GM18909 (cell line): ENCODE data around the gene IPO8.
"Not testable (repeated sequence)": the region's sequence is repeated elsewhere in the genome, so short reads cannot be mapped to it uniquely, and the experiment has no call there.

Experiments used
- ATAC-seq: cut with Tn5 transposase; IDR thresholded peaks from one replicate; pipeline ENCODE4 v1.9.1; 2021; ENCODE audit warnings: mild to moderate bottlenecking; ENCODE audit not compliant: unreplicated experiment, poor library complexity

The IPO8 gene

DNA sequence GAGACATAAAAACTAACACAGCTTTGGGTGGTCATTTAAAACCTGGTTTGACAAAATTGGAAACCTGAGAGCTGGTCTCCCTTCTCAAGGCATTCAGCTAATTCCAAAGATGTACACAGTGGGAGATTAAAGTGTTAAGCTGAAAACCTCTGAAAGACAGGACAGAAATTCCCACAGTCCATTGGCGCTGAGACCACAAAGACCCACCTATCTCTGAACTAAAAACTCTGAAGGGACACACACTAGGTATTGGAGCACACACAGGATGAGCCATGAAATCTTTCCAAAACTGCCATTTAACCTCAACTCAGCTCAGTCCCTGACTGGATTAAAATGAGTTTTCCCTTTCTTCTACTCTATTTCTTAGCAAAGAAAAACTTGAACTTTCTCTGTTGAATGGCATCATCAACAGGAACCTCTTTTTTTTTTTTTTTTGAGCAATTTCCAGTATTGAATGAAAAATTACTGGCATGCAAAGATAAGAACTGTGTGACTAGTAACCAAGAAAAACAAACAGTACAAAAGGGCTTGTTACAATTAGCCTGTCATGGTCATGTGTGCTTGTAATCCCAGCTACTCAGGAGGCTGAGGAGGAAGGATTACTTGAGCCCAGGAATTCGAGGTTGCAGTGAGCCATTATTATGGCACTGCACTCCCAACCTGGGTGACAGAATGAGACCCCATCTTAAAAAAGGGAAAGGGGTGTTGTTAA is 82.4 kb downstream of the IPO8 start:
- ATAC-seq = no peak

DNA sequence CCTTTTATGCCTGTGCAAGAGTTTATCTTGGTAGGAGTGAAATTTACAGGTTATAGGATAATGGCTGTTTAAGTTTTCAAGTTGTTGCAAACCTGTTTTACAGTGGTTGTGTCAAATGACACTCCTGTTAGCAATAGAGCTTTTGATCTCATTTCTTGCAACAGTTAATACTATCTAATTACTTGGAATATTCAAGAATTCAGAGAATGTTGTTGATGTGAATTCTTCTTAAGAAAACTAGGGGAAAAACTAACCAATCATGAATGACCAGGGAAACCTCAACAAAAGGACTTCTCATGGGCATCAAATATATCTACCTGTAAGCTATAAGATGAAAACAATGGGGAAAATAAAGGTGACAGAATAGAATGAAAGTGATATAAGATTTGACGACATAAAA is 85.0 kb downstream of the IPO8 start:
- ATAC-seq = no peak

DNA sequence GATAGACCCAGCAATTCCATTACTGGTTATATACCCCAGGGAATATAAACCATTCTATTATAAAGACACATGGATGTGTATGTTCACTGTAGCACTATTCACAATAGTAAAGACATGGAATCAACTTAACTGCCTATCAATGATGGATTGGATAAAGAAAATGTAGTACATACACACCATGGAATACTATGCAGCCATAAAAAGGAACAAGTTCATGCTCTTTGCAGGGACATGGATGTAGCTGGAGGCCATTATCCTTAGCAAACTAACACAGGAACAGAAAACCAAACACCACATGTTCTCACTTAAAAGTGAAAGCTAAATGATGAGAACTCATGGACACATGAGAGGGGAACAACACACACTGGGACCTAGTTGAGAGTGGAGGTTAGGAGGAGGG is 85.8 kb downstream of the IPO8 start:
- ATAC-seq = not testable (repeated sequence)

DNA sequence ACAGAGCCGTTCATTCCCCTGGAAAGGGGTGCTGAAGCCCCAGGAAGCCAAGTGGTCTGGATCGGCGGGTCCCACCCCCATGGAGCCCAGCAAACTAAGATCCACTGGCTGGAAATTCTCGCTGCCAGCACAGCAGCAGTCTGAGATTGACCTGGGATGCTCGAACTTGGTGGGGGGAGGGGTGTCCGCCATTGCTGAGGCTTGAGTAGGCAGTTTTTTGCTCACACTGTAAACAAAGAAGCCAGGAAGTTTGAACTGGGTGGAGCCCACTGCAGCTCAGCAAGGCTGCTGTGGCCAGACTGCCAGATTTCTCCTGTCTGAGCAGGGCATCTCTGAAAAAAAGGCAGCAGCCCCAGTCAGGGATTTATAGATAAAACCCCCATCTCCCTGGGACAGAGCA is 91.4 kb downstream of the IPO8 start:
- ATAC-seq = not testable (repeated sequence)

- no peak for ATAC-seq
Observed at GRCh38 chr12:30603129-30603528, 92.5 kb downstream of the IPO8 start.

- ATAC-seq = no peak
Observed at GRCh38 chr12:30602678-30603077, 93.0 kb downstream of the IPO8 start.

DNA sequence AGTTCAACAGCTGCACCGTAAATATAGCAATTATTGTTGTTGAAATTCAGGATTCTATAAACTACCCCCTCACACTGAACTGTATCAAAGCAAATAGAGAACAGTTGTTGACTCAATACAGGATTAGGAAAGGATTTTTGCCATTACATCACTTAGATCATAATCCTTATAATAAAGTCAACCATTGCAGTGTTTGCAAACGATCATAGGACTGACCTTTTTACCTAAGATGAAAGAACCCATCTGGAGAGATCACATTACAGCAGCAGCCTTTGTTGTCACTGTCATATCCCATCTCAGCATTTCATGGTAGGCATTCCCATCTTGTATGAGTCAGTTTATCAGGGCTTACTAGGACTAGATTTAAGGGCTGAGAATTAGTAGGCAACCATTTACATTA is 96.1 kb downstream of the IPO8 start:
- ATAC-seq = no peak

DNA sequence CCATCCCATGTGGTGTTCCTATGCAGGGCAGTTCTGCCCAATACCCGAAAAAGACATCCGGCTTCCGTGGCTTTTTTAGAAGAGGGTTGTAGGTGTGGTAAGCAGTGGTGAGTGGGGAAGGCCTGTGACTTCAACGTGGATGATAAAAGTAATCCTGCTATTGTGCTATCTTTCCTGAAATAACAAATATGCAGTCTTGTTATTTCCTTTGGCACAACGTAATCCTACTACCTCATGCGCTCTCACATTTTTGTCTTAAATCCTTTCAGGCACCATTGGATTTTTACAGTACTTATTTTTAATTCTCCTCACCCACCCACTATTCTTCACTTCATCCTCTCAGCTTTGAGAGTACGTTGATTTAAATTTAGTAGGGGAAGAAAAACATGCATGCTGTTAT is 96.8 kb downstream of the IPO8 start:
- no peak for ATAC-seq

DNA sequence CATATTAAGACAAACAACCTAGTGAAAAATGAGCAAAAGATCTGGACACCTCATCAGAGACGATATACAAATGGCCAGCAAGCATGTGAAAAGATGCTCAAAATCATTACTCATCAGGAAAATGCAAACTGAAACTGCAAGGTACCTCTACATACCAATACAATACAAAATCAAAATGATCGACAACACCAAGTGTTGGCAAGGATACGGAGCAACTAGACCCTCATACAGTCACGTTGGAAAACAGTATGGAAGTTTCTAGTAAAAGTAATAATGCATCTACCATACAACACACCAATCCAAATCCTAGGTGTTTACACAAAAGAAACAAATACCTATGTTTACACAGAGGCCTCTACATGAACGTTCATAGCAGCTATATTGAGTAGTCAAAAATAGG is 99.9 kb downstream of the IPO8 start:
- ATAC-seq = no peak

DNA sequence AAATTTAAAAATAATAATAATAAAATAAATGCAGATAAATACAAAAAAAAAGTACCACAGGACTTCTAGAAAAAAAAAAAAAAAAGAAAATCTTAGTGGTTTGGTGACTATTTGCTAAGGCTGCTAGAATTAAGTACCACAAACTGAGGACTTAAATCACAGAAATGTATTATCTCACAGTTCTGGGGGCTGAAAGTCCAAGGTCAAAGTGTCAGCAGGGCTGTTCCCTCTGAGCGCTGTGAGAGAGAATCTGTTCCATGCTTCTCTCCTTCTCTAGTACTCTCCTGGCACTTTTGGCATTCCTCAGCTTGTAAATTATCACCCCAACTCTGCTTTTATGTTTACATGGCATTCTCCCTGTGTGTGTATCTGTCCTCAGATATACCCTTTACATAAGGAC is 101.2 kb downstream of the IPO8 start:
- no peak for ATAC-seq

- not testable (repeated sequence) for ATAC-seq
Observed at GRCh38 chr12:30588572-30588971, 107.1 kb downstream of the IPO8 start.

DNA sequence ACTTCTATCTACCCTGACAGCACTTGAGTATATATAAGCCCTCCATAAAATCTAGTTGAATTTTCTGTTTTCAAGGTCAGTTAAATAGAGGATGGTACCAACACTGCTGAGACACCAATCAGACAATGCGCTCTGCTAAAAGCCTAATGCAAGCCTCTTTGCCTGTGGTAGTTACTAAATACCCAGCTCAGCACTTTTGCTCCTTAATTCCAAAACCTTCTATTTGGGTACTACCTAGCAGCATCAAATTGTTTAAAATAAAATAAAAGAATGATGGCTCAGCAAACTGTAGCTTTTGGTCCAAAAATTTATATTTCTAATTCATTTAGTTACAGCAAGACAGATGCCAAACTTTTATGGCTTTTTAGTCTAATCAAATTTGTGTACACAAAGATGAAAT is 107.9 kb downstream of the IPO8 start:
- no peak for ATAC-seq

GRCh38 chr12:30585877-30586276 is 109.8 kb downstream of the IPO8 start:
- ATAC-seq = no peak

DNA sequence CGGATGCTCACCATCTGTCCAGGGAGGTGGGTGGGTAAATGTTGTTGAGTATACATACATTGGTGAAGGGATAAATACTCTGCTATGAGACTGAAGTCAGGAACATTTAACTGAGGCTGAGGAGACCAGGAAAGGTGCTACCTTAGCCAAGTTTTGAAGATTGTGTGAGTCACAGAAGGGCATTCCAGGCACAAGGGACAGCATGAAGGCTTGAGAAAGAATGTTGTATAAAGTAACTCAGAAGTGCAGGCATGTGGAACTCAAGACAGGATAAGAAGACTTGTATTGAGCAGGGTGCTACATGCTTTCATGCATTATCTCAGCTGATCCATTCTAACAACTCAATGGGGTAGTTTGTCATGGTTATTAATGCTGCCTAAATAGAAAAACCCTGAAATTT is 112.7 kb downstream of the IPO8 start:
- ATAC-seq = no peak

- ATAC-seq = no peak
Observed at GRCh38 chr12:30580344-30580743, 115.3 kb downstream of the IPO8 start.
